Retinal pigment epithelial cell (primary cell): ENCODE results near the gene CNBD2.
"Not testable (repeated sequence)": the region's sequence is repeated elsewhere in the genome, so short reads cannot be mapped to it uniquely, and the experiment has no call there.

ENCODE experiments used
- DNase-seq: peaks from one replicate; pipeline ENCODE4 v3.0.0-alpha.2; 2010; ENCODE audit warnings: low read depth
- H3K4me3 ChIP-seq: 2 replicates; pipeline ENCODE4 v1.5.1; 2011; ENCODE audit warnings: mild to moderate bottlenecking, low read length, control low read depth, moderate library complexity
- TF ChIP-seq, protein P1 (sequence below): conservative IDR thresholded peaks from 2 replicates; pipeline ENCODE4 v1.5.1; 2011; ENCODE audit warnings: low read depth, low read length, control low read depth, inconsistent platforms

CNBD2 gene

DNA sequence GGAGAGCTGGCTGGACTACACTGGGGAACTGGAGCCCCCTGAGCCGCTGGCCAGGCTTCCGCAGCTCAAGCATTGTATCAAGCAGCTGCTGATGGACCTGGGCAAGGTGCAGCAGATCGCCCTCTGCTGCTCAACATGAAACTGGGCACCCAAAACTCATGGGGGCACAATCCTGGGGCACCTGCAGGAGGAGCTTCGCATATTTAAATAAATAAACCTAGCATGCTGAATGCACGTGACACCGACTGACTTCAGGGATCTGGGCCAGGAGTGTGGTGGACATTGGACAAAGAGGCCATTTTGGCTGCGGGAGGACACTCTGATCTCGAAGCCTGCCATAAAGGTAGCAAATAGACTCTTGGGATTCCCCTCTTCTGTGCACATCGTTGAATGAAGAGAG is 20.9 kb upstream of the CNBD2 start:
- no peak overlapping the region for H3K4me3 ChIP-seq
- TF ChIP-seq, protein P1, sequence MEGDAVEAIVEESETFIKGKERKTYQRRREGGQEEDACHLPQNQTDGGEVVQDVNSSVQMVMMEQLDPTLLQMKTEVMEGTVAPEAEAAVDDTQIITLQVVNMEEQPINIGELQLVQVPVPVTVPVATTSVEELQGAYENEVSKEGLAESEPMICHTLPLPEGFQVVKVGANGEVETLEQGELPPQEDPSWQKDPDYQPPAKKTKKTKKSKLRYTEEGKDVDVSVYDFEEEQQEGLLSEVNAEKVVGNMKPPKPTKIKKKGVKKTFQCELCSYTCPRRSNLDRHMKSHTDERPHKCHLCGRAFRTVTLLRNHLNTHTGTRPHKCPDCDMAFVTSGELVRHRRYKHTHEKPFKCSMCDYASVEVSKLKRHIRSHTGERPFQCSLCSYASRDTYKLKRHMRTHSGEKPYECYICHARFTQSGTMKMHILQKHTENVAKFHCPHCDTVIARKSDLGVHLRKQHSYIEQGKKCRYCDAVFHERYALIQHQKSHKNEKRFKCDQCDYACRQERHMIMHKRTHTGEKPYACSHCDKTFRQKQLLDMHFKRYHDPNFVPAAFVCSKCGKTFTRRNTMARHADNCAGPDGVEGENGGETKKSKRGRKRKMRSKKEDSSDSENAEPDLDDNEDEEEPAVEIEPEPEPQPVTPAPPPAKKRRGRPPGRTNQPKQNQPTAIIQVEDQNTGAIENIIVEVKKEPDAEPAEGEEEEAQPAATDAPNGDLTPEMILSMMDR, result peak; percentile 58
- no peak for DNase-seq

DNA sequence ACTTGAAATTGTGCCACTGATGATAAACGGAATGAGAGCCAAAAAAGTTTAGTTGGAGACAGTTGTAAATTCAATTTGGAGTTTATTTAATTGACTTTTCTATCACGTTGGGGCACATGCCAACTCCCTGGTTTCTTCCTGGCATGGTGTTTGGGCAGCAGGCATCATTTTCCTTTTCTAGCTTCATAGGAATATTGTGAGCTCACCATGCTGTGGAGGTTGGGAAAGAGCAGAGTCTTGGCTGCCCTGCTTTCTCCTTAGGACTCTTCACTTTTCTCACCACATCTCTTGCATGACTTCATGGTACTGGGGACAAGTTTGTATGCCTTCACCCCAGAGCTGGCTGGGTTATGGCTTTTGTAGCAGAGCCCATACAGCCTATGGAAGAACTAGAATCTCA is 20.5 kb upstream of the CNBD2 start:
- no peak for DNase-seq
- no peak overlapping the region for H3K4me3 ChIP-seq
- TF ChIP-seq, protein P1, result no peak

DNA sequence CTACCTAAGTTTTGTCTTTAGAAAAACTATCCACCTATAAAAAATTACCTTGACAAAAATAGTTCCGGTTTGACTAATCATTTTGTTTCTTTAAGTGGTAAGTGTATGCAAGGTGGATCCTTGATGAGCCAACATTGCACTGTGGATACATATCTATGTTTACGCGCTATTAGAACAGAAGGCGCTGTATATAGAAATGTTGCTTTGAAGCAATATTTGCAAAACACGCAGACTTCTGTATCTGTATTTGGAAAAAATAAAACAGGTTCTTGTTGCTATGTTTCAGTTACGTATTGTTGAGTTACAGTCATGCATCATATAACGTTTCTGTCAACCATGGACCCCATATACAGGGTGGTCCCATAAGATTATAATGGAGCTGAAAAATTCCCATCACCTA is 18.3 kb upstream of the CNBD2 start:
- DNase-seq, result no peak
- no peak overlapping the region for H3K4me3 ChIP-seq
- TF ChIP-seq, protein P1, result no peak

DNA sequence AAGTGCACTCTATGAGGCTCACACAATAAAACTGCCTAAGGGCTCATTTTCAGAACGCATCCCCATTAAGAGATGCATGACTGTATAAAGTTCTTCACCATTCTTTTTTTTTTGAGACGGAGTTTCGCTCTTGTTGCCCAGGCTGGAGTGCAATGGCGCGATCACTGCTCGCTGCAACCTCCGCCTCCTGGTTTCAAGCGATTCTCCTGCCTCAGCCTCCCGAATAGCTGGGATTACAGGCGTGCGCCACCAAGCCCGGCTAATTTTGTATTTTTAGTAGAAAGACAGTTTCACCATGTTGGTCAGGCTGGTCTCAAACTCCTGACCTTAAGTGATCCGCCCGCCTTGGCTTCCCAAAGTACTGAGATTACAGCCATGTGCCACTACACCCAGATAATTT is 16.3 kb upstream of the CNBD2 start:
- not testable (repeated sequence) for H3K4me3 ChIP-seq, DNase-seq

DNA sequence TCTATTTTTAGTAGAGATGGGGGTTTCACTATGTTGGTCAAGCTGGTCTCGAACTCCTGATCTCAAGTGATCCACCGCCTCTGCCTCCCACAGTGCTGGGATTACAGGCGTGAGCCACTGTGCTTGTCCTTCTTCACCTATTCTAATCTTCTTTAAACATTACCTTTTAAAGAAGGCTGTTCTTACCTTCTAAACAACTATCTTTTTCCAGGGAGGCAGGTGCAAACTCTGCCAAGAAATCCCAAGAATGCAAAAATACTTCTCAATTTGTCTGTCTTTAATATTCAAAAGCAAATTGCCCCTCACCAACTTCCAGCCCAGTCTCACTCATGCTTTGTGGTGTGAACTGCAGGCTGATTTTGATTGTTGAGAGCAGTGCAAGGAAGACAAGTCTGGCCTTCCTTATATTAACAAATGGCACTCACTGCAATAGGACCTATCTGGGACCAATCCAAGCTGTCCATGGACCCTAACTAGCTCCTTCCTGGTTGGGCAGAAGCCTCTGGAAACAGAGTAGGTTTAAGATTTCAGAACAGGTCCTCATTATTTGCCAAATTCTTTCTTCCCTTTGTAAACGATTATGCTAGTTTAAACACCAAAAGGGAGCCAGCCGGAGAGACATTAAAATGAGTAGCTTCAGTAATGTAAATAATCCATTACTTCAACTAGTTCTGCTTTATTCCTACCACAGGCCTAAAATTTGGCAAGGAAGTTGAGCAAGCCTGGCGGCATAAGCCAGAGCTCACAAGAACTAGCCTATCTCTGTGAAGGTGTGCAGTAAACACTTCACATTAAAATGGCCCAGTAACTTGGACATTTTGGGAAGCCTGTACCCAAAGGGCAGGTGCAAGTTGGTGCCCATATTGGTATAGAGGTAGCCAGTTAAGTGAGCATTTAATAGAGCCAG is 15.7 kb upstream of the CNBD2 start:
- TF ChIP-seq, protein P1, result no peak
- DNase-seq, result no peak
- peak overlapping the region; percentile 92 for H3K4me3 ChIP-seq

DNA sequence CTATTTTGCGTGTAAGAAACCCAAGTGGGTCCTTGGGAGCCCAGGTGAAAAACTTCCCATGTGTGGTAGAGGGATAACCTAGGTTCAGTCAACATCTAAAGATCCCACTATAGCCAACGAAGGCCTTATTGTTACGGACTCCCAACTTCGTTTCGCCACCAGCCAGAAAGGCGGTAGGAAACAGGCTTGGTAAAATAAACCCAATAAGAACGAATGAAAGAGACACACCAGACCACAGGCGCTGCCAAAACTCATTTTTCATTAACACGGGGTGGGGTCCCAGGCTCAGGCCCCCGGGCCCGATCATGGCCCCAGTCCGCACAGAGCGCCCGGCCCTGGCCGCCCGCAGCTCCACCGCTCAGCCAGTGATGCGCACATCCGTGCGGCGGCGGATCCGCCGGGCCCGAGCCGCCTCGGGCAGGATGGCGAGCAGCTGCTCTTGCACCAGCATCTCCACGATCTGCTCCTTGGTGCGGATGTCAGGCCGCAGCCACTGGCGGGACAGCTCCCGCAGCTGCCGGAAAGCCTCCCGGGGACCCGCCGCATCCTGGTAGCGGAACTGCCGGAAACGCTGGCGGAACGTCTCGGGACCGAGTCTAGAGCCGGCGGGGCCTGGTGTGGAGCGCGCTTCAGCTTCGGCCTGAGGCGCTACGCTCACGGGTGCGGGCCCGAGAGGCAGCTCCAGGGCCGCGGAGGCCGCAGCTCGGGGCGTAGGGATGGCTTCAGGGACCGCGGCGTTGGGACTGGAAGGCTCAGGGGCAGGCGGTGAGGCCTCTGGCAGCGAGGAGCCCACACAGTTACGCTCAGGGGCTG is 14.8 kb upstream of the CNBD2 start:
- DNase-seq, result peak; percentile 12
- peak overlapping the region; percentile 92 for H3K4me3 ChIP-seq
- TF ChIP-seq, protein P1, result no peak

DNA sequence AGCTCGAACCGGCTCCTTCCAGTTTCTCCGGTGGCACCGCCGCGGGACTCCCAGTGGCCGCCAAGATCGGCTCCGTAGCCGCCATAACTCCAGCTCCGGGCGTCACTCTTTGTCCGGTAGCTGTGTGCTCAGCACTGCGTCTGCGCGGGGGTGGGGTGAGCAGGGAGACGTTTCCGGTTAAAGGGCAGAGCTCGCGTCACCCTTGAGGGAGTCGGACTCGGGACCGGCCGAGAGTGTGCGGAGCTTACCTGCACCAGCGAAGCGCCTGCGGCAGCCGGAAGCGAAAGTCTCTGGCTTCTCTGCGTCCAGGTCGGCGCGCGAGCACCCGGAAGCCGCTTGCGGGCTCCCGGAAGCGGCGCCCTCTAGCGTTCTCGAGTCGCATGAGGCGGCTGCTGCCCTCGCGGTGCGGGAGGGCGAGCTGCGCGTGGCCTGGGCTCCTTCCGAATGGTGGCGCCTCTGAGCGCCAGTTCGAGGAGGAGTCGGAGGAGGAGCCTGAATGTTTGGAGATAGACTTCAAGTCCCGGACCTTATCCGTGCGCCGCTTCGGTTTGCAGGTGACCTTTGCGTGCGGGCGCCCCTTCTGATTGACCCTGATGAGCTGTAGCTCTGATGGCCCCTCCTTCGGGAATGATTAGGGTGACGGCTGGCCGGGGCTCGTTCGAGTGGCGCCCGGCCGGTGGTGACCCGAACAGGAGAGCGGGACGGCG is 14.0 kb upstream of the CNBD2 start, which contains the start of gene SCAND1:
TSS of gene SCAND1 (minus strand) at position 303 of the 707 bp plus-strand sequence. CDS start at position 85, 218 bp downstream.
- TF ChIP-seq, protein P1, result peak; percentile 91
- peak within 1 kb of the TSS; percentile 92 for H3K4me3 ChIP-seq
- DNase-seq, result peak; percentile 92
